H1 (cell line): ENCODE measurements around the gene CDC14C. TPM values are rescaled to one million over a fixed set of nuclear protein-coding genes. Genes with fewer than 3 reads are reported as not detected.
A peak's percentile ranks its signal among the peaks of the same experiment; 100 is the strongest.

Source experiments
- CTCF ChIA-PET: fragments of 300-600 bp; sonication (Branson Sonifier 250); formaldehyde crosslinking; loops from one replicate; lab custom pipeline; 2021; ENCODE audit not compliant: partially characterized antibody; lab: Charles Lee
- POLR2A ChIA-PET: fragments of 300-600 bp; sonication (Branson Sonifier 250); formaldehyde crosslinking; loops from one replicate; lab custom pipeline; 2021; ENCODE audit warnings: inconsistent platforms; ENCODE audit not compliant: partially characterized antibody; lab: Charles Lee
- DNase-seq, 2 experiments: peaks; one replicate each; pipeline versions ENCODE4 v3.0.0 to v3.0.0-alpha.2; 2010 to 2022; ENCODE audit warnings: low spot score in 2 of 2, low read depth in 1 of 2, mixed read lengths in 1 of 2
- FAIRE-seq: peaks from 2 replicates; lab custom pipeline; 2011; peaks lifted over from hg19 to GRCh38; lab: Jason Lieb, UNC
- H2AFZ ChIP-seq: 2 replicates; pipeline ENCODE4 v1.8.1; 2012; ENCODE audit warnings: low read length, inconsistent platforms
- H2AK5ac ChIP-seq: 2 replicates; pipeline ENCODE4 v1.6.1; 2013; ENCODE audit warnings: low read depth, low read length
- H2BK120ac ChIP-seq: replicated peaks from 2 replicates; pipeline ENCODE3; 2013; ENCODE audit warnings: low read depth, low read length, inconsistent platforms
- H2BK12ac ChIP-seq: 2 replicates; pipeline ENCODE4 v1.6.1; 2013; ENCODE audit warnings: low read depth, low read length
- H2BK15ac ChIP-seq: 2 replicates; pipeline ENCODE4 v1.6.1; 2013; ENCODE audit warnings: low read length
- H2BK20ac ChIP-seq: 2 replicates; pipeline ENCODE4 v1.6.1; 2013; ENCODE audit warnings: low read length
- H2BK5ac ChIP-seq: 2 replicates; pipeline ENCODE4 v1.6.1; 2013; ENCODE audit warnings: low read depth, low read length
- H3K14ac ChIP-seq: 2 replicates; pipeline ENCODE4 v1.6.1; 2013; ENCODE audit warnings: inconsistent platforms; ENCODE audit not compliant: insufficient read length
- H3K18ac ChIP-seq: 2 replicates; pipeline ENCODE4 v1.6.1; 2013; ENCODE audit warnings: low read length; ENCODE audit errors: extremely low read depth
- H3K23ac ChIP-seq: 2 replicates; pipeline ENCODE4 v1.6.1; 2013; ENCODE audit warnings: inconsistent platforms; ENCODE audit not compliant: insufficient read length
- H3K23me2 ChIP-seq: 2 replicates; pipeline ENCODE4 v1.6.1; 2013; ENCODE audit warnings: low read depth, low read length
- H3K27ac ChIP-seq: 2 replicates; pipeline ENCODE4 v1.6.1; 2011; ENCODE audit warnings: low read depth, low read length, inconsistent platforms
- H3K27me3 ChIP-seq, 4 experiments: replicated peaks in 1 of 4; 1 replicate in 1 of 4; 2 replicates in 3 of 4; pipeline versions ENCODE4 v1.6.1 to v1.8.1; 2011 to 2013; ENCODE audit warnings: low read length in 3 of 4, mild to moderate bottlenecking in 3 of 4, inconsistent platforms in 2 of 4, mixed read lengths in 2 of 4, moderate library complexity in 1 of 4; ENCODE audit not compliant: control insufficient read depth in 3 of 4, insufficient read depth in 3 of 4; ENCODE audit errors: extremely low read depth in 1 of 4
- H3K36me3 ChIP-seq, 4 experiments: 2 replicates each; pipeline versions ENCODE4 v1.6.1 to v1.8.1; 2011 to 2013; ENCODE audit warnings: mild to moderate bottlenecking in 4 of 4, low read length in 3 of 4, moderate library complexity in 2 of 4, control low read depth in 1 of 4, inconsistent platforms in 1 of 4; ENCODE audit not compliant: insufficient read depth in 4 of 4, control insufficient read depth in 2 of 4
- H3K4ac ChIP-seq: replicated peaks from 2 replicates; pipeline ENCODE3; 2013; ENCODE audit warnings: low read length, low read depth, mixed read lengths, inconsistent platforms; ENCODE audit not compliant: insufficient read length
- H3K4me1 ChIP-seq, 4 experiments: replicated peaks in 1 of 4; 1 replicate in 1 of 4; 2 replicates in 3 of 4; pipeline versions ENCODE4 v1.6.1 to v1.8.1; 2011 to 2013; ENCODE audit warnings: low read length in 3 of 4, inconsistent platforms in 2 of 4, mixed read lengths in 1 of 4; ENCODE audit not compliant: insufficient read depth in 4 of 4, control insufficient read depth in 3 of 4
- H3K4me2 ChIP-seq, 2 experiments: 2 replicates each; pipeline versions ENCODE4 v1.6.1 to v1.8.1; 2011 to 2013; ENCODE audit warnings: low read depth in 2 of 2, low read length in 2 of 2, control low read depth in 1 of 2, inconsistent platforms in 1 of 2, mild to moderate bottlenecking in 1 of 2; ENCODE audit not compliant: insufficient read depth in 1 of 2
- H3K4me3 ChIP-seq, 4 experiments: fragments of 200-600, 300-600 bp in 1 of 4; sonication (generic), shearing (Covaris generic), sonication (Bioruptor Twin) in 1 of 4; 2 replicates each; pipeline versions ENCODE4 v1.5.1 to v1.8.1; 2011 to 2016; ENCODE audit warnings: low read length in 4 of 4, low read depth in 3 of 4, control low read depth in 2 of 4, inconsistent platforms in 2 of 4, mild to moderate bottlenecking in 2 of 4, mixed read lengths in 1 of 4, moderate library complexity in 1 of 4; ENCODE audit not compliant: insufficient read depth in 2 of 4; ENCODE audit errors: extremely low read depth in 1 of 4
- H3K56ac ChIP-seq: replicated peaks from 2 replicates; pipeline ENCODE3; 2013; ENCODE audit warnings: low read depth, mild to moderate bottlenecking, mixed read lengths, low read length, inconsistent platforms; ENCODE audit not compliant: insufficient read length
- H3K79me1 ChIP-seq: 2 replicates; pipeline ENCODE4 v1.6.1; 2013; ENCODE audit warnings: low read depth, low read length, control low read depth
- H3K79me2 ChIP-seq, 2 experiments: 2 replicates each; pipeline versions ENCODE4 v1.6.1 to v1.8.1; 2012 to 2013; ENCODE audit warnings: low read length in 2 of 2, mild to moderate bottlenecking in 2 of 2, inconsistent platforms in 1 of 2; ENCODE audit not compliant: insufficient read depth in 2 of 2, control insufficient read depth in 1 of 2
- H3K9ac ChIP-seq, 4 experiments: replicated peaks in 1 of 4; 1 replicate in 1 of 4; 2 replicates in 3 of 4; pipeline versions ENCODE4 v1.6.1 to v1.8.1; 2011 to 2013; ENCODE audit warnings: low read depth in 3 of 4, low read length in 3 of 4, control low read depth in 2 of 4, mild to moderate bottlenecking in 2 of 4, moderate library complexity in 2 of 4, inconsistent platforms in 1 of 4; ENCODE audit errors: extremely low read depth in 1 of 4
- H3K9me3 ChIP-seq, 2 experiments: 2 replicates each; pipeline versions ENCODE4 v1.6.1 to v1.8.1; 2012 to 2013; ENCODE audit warnings: mild to moderate bottlenecking in 2 of 2, moderate library complexity in 2 of 2, control low read depth in 1 of 2, inconsistent platforms in 1 of 2, low read depth in 1 of 2, low read length in 1 of 2, mixed read lengths in 1 of 2; ENCODE audit not compliant: insufficient read depth in 2 of 2
- H4K20me1 ChIP-seq, 2 experiments: replicated peaks in 1 of 2; 2 replicates each; pipeline versions ENCODE3 to v1.8.1; 2011 to 2013; ENCODE audit warnings: inconsistent platforms in 2 of 2, low read length in 2 of 2, mild to moderate bottlenecking in 1 of 2; ENCODE audit not compliant: insufficient read depth in 2 of 2, control insufficient read depth in 1 of 2
- H4K5ac ChIP-seq: 2 replicates; pipeline ENCODE4 v1.6.1; 2013; ENCODE audit warnings: low read length, low read depth, mixed read lengths, inconsistent platforms; ENCODE audit not compliant: insufficient read length
- H4K8ac ChIP-seq: 2 replicates; pipeline ENCODE4 v1.8.0; 2013; ENCODE audit warnings: mild to moderate bottlenecking, moderate library complexity, low read length, inconsistent platforms; ENCODE audit not compliant: insufficient read depth; ENCODE audit errors: extremely low read depth
- H4K91ac ChIP-seq: replicated peaks from 2 replicates; pipeline ENCODE3; 2013; ENCODE audit warnings: low read length, mixed read lengths, inconsistent platforms; ENCODE audit not compliant: insufficient read length
- CTCF ChIP-seq, 3 experiments: IDR thresholded peaks; 1 replicate in 2 of 3; 2 replicates in 1 of 3; pipeline versions ENCODE4 v1.5.1 to v1.6.1; 2011; ENCODE audit warnings: low read length in 3 of 3, mild to moderate bottlenecking in 3 of 3, inconsistent platforms in 2 of 3, low read depth in 1 of 3, moderate library complexity in 1 of 3; ENCODE audit not compliant: insufficient read depth in 1 of 3; ENCODE audit errors: control extremely low read depth in 1 of 3
- GABPA ChIP-seq: IDR thresholded peaks from 2 replicates; pipeline ENCODE4 v1.6.1; 2011; ENCODE audit warnings: mild to moderate bottlenecking, low read length, moderate library complexity, borderline replicate concordance; ENCODE audit not compliant: insufficient read depth
- JUND ChIP-seq: IDR thresholded peaks from 2 replicates; pipeline ENCODE4 v1.6.1; 2011; ENCODE audit warnings: mild to moderate bottlenecking, improper control_type of control experiment, low read length
- KDM5A ChIP-seq: fragments of 200-600 bp; IDR thresholded peaks from 2 replicates; pipeline ENCODE4 v1.7.1; 2012; ENCODE audit warnings: mild to moderate bottlenecking, low read length, inconsistent platforms, mixed read lengths
- RAD21 ChIP-seq, 2 experiments: IDR thresholded peaks in 1 of 2; conservative IDR thresholded peaks in 1 of 2; 2 replicates each; pipeline ENCODE4 v1.6.1; 2011; ENCODE audit warnings: low read depth in 2 of 2, low read length in 2 of 2, improper control_type of control experiment in 1 of 2, inconsistent platforms in 1 of 2, mild to moderate bottlenecking in 1 of 2, moderate library complexity in 1 of 2
- TEAD4 ChIP-seq: IDR thresholded peaks from 2 replicates; pipeline ENCODE4 v1.6.1; 2012; ENCODE audit warnings: low read depth, low read length, inconsistent platforms, mixed read lengths
- YY1 ChIP-seq: IDR thresholded peaks from 2 replicates; pipeline ENCODE4 v1.6.1; 2011; ENCODE audit warnings: low read depth, mild to moderate bottlenecking, low read length
- WGBS, 2 experiments: shearing (Covaris generic) in 1 of 2; methylation state at CpG; one replicate each; pipeline versions ENCODE4 v1.1.6 to v1.1.7; 2013 to 2015; ENCODE audit warnings: low lambda C conversion rate in 2 of 2, mixed read lengths in 2 of 2, inconsistent platforms in 1 of 2, low coverage in 1 of 2, missing lambda C conversion rate in 1 of 2; ENCODE audit not compliant: insufficient replicate concordance in 2 of 2, insufficient coverage in 1 of 2, insufficient read length in 1 of 2; ENCODE audit errors: extremely low coverage in 1 of 2, missing lambda C conversion rate in 1 of 2; 5-methylcytosine and 5-hydroxymethylcytosine counted together
- polyA plus RNA-seq, 7 experiments: library from polyadenylated mRNA; depleted of rRNA in 3 of 7; stranded (reverse) in 5 of 7; unstranded in 2 of 7; fragments of >200 nt in 5 of 7; fragments of 200-250 nt in 2 of 7; gene quantifications; 1 replicate in 5 of 7; 2 replicates in 1 of 7; 4 replicates in 1 of 7; pipeline versions ENCODE4 v1.2.1 to v1.2.3, GENCODE V29; 2011 to 2013; ENCODE audit warnings: missing spikeins in 2 of 7, mixed read lengths in 2 of 7
- total RNA-seq: library from RNA; stranded (reverse); fragmentation: NEBNext Ultra II Directional; extraction: Animal tissue kit (Norgen Biotek cat#: 25700); gene quantifications from 2 replicates; pipeline ENCODE4 v1.2.1, GENCODE V29; 2021

The CDC14C gene
- total and polyA plus RNA-seq, 2 of the 8 experiments (the other 6 are each of a cell fraction or from before 2014, with no cell fraction given), result 0.09 TPM; not detected in 1

DNA sequence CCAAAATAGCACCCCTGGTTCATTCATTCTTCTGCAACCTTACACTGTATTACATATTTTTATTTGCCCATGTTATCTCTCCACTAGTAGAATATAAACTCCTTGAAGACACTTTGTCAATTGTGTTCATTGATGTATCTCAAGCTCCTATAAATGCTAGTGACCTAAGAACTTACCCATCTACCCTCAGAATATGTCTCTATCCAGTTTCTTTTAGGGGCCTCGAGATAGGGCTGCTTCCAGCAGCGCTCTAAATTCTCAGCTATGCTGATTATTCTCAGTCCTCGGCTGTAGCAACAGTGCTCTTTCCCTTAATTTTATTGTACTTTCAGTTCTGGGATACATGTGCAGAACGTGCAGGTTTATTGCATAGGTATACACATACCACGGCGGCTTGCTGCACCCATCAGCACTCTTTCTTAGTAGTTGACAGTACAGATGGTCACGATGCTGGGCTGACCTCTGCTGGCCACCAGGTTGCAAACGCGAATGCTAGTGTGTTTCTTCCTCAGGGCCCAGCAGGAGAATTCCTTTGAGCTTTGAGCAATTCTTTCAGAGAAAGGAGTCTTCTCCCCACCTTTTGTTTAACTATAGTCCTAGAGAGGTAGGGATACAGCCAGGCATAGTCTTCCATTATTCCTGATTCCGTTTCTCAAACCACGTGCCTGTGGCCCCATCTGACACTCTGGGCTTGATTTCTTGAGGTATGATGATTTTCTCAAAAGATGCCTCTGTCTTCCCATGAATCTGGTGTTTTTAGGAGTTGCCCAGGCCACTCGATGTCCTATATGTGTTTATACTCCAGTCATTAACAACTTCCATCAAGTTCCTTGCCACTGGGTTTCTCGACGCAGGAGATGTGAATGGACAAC lies 49.1 kb upstream of the CDC14C start:
- no peak overlapping the region for H3K4me2 ChIP-seq
- CTCF ChIA-PET, result interaction anchor here (0.6 to 3.3 kb wide), 23 partner anchors 9 to 988 kb away, joined by 3 to 14 read pairs (median 3); no protein-coding TSS in a partner anchor
- no peaks in the 10 kb centered on the region for H3K27me3 ChIP-seq
- H3K4me3 ChIP-seq, result no peak overlapping the region
- no peak overlapping the region for H2BK15ac ChIP-seq
- H3K23me2 ChIP-seq, result no peaks in the 10 kb centered on the region
- H3K27ac ChIP-seq, result no peak overlapping the region
- H3K18ac ChIP-seq, result no peak overlapping the region
- H2AK5ac ChIP-seq, result no peak overlapping the region
- H3K36me3 ChIP-seq, result no peaks in the 10 kb centered on the region
- H2BK20ac ChIP-seq, result 0 out of 2 replicates have a peak overlapping the region, but pooled peaks have one; percentile 23
- no peak overlapping the region for H4K91ac ChIP-seq
- DNase-seq (peak; percentile 36 to 56), FAIRE-seq (peak; percentile 82)
- no peaks in the 10 kb centered on the region for H3K4me1 ChIP-seq
- H3K79me1 ChIP-seq, result no peaks in the 10 kb centered on the region
- H3K23ac ChIP-seq, result no peak overlapping the region
- H2BK120ac ChIP-seq, result no peak overlapping the region
- no peak overlapping the region for H2BK5ac ChIP-seq
- H3K14ac ChIP-seq, result no peak overlapping the region
- POLR2A ChIA-PET, result no interaction called here
- H3K56ac ChIP-seq, result no peak overlapping the region
- 53% methylated on average over 14 of the region's 14 CpGs; no CpG with 5 or more reads in 1 of the 2 experiments for WGBS, 2 experiments
- no peak overlapping the region for H4K8ac ChIP-seq
- no peaks in the 10 kb centered on the region for H3K9me3 ChIP-seq
- TF ChIP-seq YY1, result 0 out of 2 replicates have a peak, but pooled peaks have one; percentile 27
- peak; percentile 78 to 80 (median 79) for TF ChIP-seq CTCF (IDR thresholded peaks at IDR 0.05; ENCODE audit: control extremely low read depth in 1 of 3, insufficient read depth in 1 of 3, low read depth in 1 of 3, low read length in 3 of 3)
- peak; percentile 89 to 93 for TF ChIP-seq RAD21 (IDR thresholded peaks at IDR 0.05 in 1 of 2, conservative IDR thresholded peaks at IDR 0.05 in 1 of 2; ENCODE audit: low read depth in 2 of 2, low read length in 2 of 2)
- TF ChIP-seq TEAD4, result peak; percentile 24; the same call in 1 of the 2 replicates
- TF ChIP-seq KDM5A, result no peak
- TF ChIP-seq JUND, result 0 out of 2 replicates have a peak, but pooled peaks have one; percentile 18
- no peak for TF ChIP-seq GABPA
- H3K79me2 ChIP-seq, result no peaks in the 10 kb centered on the region
- H3K4ac ChIP-seq, result no peak overlapping the region
- no peak overlapping the region for H2AFZ ChIP-seq
- H3K9ac ChIP-seq, result no peak overlapping the region
- no peaks in the 10 kb centered on the region for H4K20me1 ChIP-seq
- H4K5ac ChIP-seq, result no peak overlapping the region
- no peak overlapping the region for H2BK12ac ChIP-seq
